Measurements from ENCODE around the gene MRPS18A. TPM values are rescaled to one million over a fixed set of nuclear protein-coding genes. Genes with fewer than 3 reads are reported as not detected.

MRPS18A gene
- total and polyA plus RNA-seq, 2 of the 13 experiments (the other 11 are each of a cell fraction or from before 2014, with no cell fraction given) = 87.8 to 89.1 TPM

DNA sequence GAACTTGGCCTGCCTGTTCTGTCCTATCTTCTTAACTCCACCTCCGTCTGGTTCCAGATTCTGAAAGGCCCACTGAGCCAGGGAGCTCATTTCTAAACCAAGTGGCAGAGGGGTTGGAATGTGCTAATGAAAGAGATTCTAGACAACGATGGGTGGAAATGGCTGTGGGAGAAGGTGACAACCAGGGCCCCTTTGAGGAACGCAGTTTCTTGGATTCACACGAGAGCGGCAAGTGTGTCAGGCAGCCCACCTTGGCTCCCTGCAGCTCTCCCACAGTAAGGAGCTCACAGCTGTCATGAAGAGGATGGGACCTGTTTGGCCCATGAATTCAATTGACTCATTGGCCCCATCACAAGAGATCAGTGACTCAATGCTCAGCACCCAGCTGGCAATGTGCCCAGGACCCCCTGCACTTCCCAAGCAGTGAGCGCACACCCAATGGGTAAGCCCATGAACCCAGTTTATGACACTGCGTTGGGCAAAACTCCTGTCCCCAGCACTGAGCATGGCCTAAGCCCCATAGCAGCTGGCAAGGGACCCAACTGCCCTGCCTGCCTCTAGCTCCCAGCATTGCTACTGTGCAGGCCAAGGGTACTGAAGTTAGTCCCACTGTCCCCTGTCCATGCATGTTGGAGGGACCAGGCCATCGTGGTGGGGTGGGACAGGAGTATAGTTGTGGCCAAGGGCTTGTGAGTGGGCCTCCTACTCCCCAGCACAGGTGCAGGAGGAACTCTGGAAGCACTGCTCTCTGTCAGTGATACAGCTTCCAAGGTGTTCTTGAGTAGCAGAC lies 16.4 kb downstream of the MRPS18A start (continued):
- TF ChIP-seq, protein P1, sequence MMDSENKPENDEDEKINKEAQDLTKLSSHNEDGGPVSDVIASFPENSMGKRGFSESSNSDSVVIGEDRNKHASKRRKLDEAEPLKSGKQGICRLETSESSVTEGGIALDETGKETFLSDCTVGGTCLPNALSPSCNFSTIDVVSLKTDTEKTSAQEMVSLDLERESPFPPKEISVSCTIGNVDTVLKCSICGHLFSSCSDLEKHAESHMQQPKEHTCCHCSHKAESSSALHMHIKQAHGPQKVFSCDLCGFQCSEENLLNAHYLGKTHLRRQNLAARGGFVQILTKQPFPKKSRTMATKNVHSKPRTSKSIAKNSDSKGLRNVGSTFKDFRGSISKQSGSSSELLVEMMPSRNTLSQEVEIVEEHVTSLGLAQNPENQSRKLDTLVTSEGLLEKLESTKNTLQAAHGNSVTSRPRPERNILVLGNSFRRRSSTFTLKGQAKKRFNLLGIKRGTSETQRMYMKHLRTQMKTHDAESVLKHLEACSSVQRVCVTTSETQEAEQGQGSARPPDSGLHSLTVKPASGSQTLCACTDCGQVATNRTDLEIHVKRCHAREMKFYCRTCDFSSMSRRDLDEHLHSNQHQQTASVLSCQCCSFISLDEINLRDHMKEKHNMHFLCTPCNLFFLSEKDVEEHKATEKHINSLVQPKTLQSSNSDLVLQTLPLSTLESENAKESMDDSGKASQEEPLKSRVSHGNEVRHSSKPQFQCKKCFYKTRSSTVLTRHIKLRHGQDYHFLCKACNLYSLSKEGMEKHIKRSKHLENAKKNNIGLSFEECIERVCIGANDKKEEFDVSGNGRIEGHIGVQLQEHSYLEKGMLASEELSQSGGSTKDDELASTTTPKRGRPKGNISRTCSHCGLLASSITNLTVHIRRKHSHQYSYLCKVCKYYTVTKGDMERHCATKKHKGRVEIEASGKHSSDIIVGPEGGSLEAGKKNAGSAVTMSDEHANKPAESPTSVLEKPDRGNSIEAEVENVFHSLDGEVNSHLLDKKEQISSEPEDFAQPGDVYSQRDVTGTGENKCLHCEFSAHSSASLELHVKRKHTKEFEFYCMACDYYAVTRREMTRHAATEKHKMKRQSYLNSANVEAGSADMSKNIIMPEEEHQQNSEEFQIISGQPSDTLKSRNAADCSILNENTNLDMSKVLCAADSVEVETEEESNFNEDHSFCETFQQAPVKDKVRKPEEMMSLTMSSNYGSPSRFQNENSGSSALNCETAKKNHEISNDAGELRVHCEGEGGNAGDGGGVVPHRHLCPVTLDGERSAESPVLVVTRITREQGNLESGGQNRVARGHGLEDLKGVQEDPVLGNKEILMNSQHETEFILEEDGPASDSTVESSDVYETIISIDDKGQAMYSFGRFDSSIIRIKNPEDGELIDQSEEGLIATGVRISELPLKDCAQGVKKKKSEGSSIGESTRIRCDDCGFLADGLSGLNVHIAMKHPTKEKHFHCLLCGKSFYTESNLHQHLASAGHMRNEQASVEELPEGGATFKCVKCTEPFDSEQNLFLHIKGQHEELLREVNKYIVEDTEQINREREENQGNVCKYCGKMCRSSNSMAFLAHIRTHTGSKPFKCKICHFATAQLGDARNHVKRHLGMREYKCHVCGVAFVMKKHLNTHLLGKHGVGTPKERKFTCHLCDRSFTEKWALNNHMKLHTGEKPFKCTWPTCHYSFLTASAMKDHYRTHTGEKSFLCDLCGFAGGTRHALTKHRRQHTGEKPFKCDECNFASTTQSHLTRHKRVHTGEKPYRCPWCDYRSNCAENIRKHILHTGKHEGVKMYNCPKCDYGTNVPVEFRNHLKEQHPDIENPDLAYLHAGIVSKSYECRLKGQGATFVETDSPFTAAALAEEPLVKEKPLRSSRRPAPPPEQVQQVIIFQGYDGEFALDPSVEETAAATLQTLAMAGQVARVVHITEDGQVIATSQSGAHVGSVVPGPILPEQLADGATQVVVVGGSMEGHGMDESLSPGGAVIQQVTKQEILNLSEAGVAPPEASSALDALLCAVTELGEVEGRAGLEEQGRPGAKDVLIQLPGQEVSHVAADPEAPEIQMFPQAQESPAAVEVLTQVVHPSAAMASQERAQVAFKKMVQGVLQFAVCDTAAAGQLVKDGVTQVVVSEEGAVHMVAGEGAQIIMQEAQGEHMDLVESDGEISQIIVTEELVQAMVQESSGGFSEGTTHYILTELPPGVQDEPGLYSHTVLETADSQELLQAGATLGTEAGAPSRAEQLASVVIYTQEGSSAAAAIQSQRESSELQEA (CRISPR knock-in tag; IDR thresholded peaks at IDR 0.05; ENCODE audit: not compliant biosample characterization) = no peak
- TF ChIP-seq ZNF460 (CRISPR knock-in tag; IDR thresholded peaks at IDR 0.05; ENCODE audit: borderline replicate concordance) = peak; percentile 25; the same call in 1 of the 2 replicates
- TF ChIP-seq, protein P2, sequence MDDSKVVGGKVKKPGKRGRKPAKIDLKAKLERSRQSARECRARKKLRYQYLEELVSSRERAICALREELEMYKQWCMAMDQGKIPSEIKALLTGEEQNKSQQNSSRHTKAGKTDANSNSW (CRISPR knock-in tag; IDR thresholded peaks at IDR 0.05; ENCODE audit: borderline replicate concordance) = 0 out of 2 replicates have a peak, but pooled peaks have one; percentile 68
- no peak for TF ChIP-seq NFE2L1 (CRISPR knock-in tag; IDR thresholded peaks at IDR 0.05; ENCODE audit: borderline replicate concordance)
- no peak for TF ChIP-seq TBL1XR1 (IDR thresholded peaks at IDR 0.05; ENCODE audit: borderline replicate concordance, low read length, partially characterized antibody)
- TF ChIP-seq ZNF546 (CRISPR knock-in tag; conservative IDR thresholded peaks at IDR 0.05) = peak; percentile 44; the same call in 1 of the 2 replicates
- no peak for TF ChIP-seq HCFC1 (IDR thresholded peaks at IDR 0.05; ENCODE audit: low read depth, low read length)
- peak; percentile 53 for TF ChIP-seq IKZF4 (CRISPR knock-in tag; IDR thresholded peaks at IDR 0.05; ENCODE audit: borderline replicate concordance, low read depth, not compliant biosample characterization)
- TF ChIP-seq ZNF709 (CRISPR knock-in tag; IDR thresholded peaks at IDR 0.05) = 0 out of 2 replicates have a peak, but pooled peaks have one; percentile 48
- peak; percentile 81; the same call in 1 of the 2 replicates for TF ChIP-seq ZNF44 (CRISPR knock-in tag; IDR thresholded peaks at IDR 0.05)
- no peak for TF ChIP-seq STAT5B (CRISPR knock-in tag; IDR thresholded peaks at IDR 0.05)
- TF ChIP-seq JUND (CRISPR knock-in tag; IDR thresholded peaks at IDR 0.05) = 0 out of 2 replicates have a peak, but pooled peaks have one; percentile 28
- peak; percentile 46; the same call in 1 of the 2 replicates for TF ChIP-seq POLR2G (IDR thresholded peaks at IDR 0.05; ENCODE audit: low read depth, low read length)
- TF ChIP-seq ZNF713 (CRISPR knock-in tag; IDR thresholded peaks at IDR 0.05) = no peak
- TF ChIP-seq, protein P3, sequence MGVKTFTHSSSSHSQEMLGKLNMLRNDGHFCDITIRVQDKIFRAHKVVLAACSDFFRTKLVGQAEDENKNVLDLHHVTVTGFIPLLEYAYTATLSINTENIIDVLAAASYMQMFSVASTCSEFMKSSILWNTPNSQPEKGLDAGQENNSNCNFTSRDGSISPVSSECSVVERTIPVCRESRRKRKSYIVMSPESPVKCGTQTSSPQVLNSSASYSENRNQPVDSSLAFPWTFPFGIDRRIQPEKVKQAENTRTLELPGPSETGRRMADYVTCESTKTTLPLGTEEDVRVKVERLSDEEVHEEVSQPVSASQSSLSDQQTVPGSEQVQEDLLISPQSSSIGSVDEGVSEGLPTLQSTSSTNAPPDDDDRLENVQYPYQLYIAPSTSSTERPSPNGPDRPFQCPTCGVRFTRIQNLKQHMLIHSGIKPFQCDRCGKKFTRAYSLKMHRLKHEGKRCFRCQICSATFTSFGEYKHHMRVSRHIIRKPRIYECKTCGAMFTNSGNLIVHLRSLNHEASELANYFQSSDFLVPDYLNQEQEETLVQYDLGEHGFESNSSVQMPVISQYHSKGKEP (CRISPR knock-in tag; IDR thresholded peaks at IDR 0.05) = no peak
- TF ChIP-seq SIN3A (IDR thresholded peaks at IDR 0.05; ENCODE audit: borderline replicate concordance, low read depth, low read length) = no peak
- 0 out of 2 replicates have a peak, but pooled peaks have one; percentile 15 for TF ChIP-seq NFKB2 (CRISPR knock-in tag; IDR thresholded peaks at IDR 0.05; ENCODE audit: borderline replicate concordance)
- TF ChIP-seq MTF2 (CRISPR knock-in tag; IDR thresholded peaks at IDR 0.05; ENCODE audit: borderline replicate concordance) = no peak
- TF ChIP-seq ZNF563 (CRISPR knock-in tag; IDR thresholded peaks at IDR 0.05) = peak; percentile 60; the same call in 1 of the 2 replicates

Measured in HepG2 (cell line).